HL-60/S4 (cell line): ENCODE measurements around the gene TMEM128.
"Not testable (repeated sequence)": the region's sequence is repeated elsewhere in the genome, so short reads cannot be mapped to it uniquely, and the experiment has no call there.

Source experiments
- in situ Hi-C: fragments of 300-500 bp; cut with MboI; formaldehyde crosslinking; loops from 2 replicates; pipeline ENCODE4 v1.14.3; 2022; ENCODE audit warnings: low sequenced_read_pairs

Gene TMEM128

GRCh38 chr4:4256799-4257198, 8.8 kb upstream of the TMEM128 start:
- in situ Hi-C loops: no loop called here

GRCh38 chr4:4254666-4255065, 6.6 kb upstream of the TMEM128 start:
- in situ Hi-C loops: no loop called here

GRCh38 chr4:4254199-4254598, 6.2 kb upstream of the TMEM128 start:
- in situ Hi-C loops: no loop called here

- in situ Hi-C loops: no loop called here
These were observed 1.8 kb upstream of the TMEM128 start for GRCh38 chr4:4249866-4250265.

GRCh38 chr4:4249342-4249741, 1.3 kb upstream of the TMEM128 start:
- in situ Hi-C loops: not testable (repeated sequence)

GRCh38 chr4:4248885-4249203, 821 bp upstream of the TMEM128 start:
- in situ Hi-C loops: no loop called here

GRCh38 chr4:4247696-4248028, 361 bp downstream of the TMEM128 start:
- in situ Hi-C loops: no loop called here

- in situ Hi-C loops: no loop called here
These were observed 2.9 kb downstream of the TMEM128 start for GRCh38 chr4:4245172-4245571.

GRCh38 chr4:4239551-4239950, 8.5 kb downstream of the TMEM128 start:
- in situ Hi-C loops: not testable (repeated sequence)

- in situ Hi-C loops: no loop called here
These were observed 14.4 kb downstream of the TMEM128 start for GRCh38 chr4:4233610-4234009.

GRCh38 chr4:4228356-4228668, 19.7 kb downstream of the TMEM128 start:
- in situ Hi-C loops: no loop called here

- in situ Hi-C loops: no loop called here
These were observed 20.3 kb downstream of the TMEM128 start for GRCh38 chr4:4227510-4228355.

- in situ Hi-C loops: no loop called here
These were observed 21.2 kb downstream of the TMEM128 start, which contains the start of gene OTOP1 for GRCh38 chr4:4226606-4227438. OTOP1 (minus strand) TSS chr4:4226929; CDS start chr4:4226864, 65 bp downstream.

- in situ Hi-C loops: no loop called here
These were observed 22.0 kb downstream of the TMEM128 start for GRCh38 chr4:4225915-4226605.

GRCh38 chr4:4217113-4217512, 30.9 kb downstream of the TMEM128 start:
- in situ Hi-C loops: no loop called here

- in situ Hi-C loops: no loop called here
These were observed 31.4 kb downstream of the TMEM128 start for GRCh38 chr4:4216648-4217047.

GRCh38 chr4:4213674-4214073, 34.3 kb downstream of the TMEM128 start:
- in situ Hi-C loops: not testable (repeated sequence)

- in situ Hi-C loops: no loop called here
These were observed 41.8 kb downstream of the TMEM128 start for GRCh38 chr4:4206204-4206603.

GRCh38 chr4:4204401-4204745, 43.6 kb downstream of the TMEM128 start:
- in situ Hi-C loops: no loop called here

- in situ Hi-C loops: no loop called here
These were observed 44.2 kb downstream of the TMEM128 start for GRCh38 chr4:4203688-4204400.

- in situ Hi-C loops: no loop called here
These were observed 45.5 kb downstream of the TMEM128 start for GRCh38 chr4:4202510-4202909.
